Measurements from ENCODE around the gene AHCYL1.

Gene AHCYL1

GRCh38 chr1:109989506-109990301, 5.1 kb downstream of the AHCYL1 start:
- ChIA-PET POLR2A (no interaction called here), CTCF (interaction anchor here (0.8 to 18.3 kb wide), 7 partner anchors 17 to 349 kb away, joined by 3 to 1425 read pairs (median 3); no protein-coding TSS in a partner anchor)
- H3K4me3 ChIP-seq (ENCODE audit: low read depth, low read length), result no peak overlapping the region

GRCh38 chr1:109990302-109990653, 5.7 kb downstream of the AHCYL1 start:
- H3K4me3 ChIP-seq (ENCODE audit: low read depth, low read length), result no peak overlapping the region
- no peak for TF ChIP-seq CTCF (IDR thresholded peaks at IDR 0.05; ENCODE audit: insufficient read depth, low read length, missing control alignments)
- no peak for DNase-seq (ENCODE audit: low read depth, low spot score)
- CTCF ChIA-PET, result interaction anchor here (0.6 to 1.3 kb wide), 6 partner anchors 16 to 216 kb away, joined by 3 to 7 read pairs (median 3); no protein-coding TSS in a partner anchor
- POLR2A ChIA-PET, result no interaction called here

More at GRCh38 chr1:109989506-109990301, 5.1 kb downstream of the AHCYL1 start:
- TF ChIP-seq CTCF (IDR thresholded peaks at IDR 0.05; ENCODE audit: insufficient read depth, low read length, missing control alignments), result no peak
- no peak for DNase-seq (ENCODE audit: low read depth, low spot score)

- DNase-seq (ENCODE audit: low read depth, low spot score), result no peak
- ChIA-PET POLR2A (no interaction called here), CTCF (interaction anchor here (0.7 to 7.9 kb wide), 3 partner anchors 12 to 216 kb away, joined by 3 to 63 read pairs (median 3); no protein-coding TSS in a partner anchor)
- H3K4me3 ChIP-seq (ENCODE audit: low read depth, low read length), result no peak overlapping the region
- TF ChIP-seq CTCF (IDR thresholded peaks at IDR 0.05; ENCODE audit: insufficient read depth, low read length, missing control alignments), result no peak
Measured at GRCh38 chr1:109991400-109991925, 6.9 kb downstream of the AHCYL1 start.

- DNase-seq (ENCODE audit: low read depth, low spot score), result no peak
- ChIA-PET CTCF (interaction anchor here (1.1 to 7.9 kb wide), 4 partner anchors 9 to 353 kb away, joined by 3 to 63 read pairs (median 16); partner anchors contain the start of gene AHCYL1), POLR2A (no interaction called here)
- no peak for TF ChIP-seq CTCF (IDR thresholded peaks at IDR 0.05; ENCODE audit: insufficient read depth, low read length, missing control alignments)
- H3K4me3 ChIP-seq (ENCODE audit: low read depth, low read length), result no peak overlapping the region
Measured at GRCh38 chr1:109993885-109994284, 9.3 kb downstream of the AHCYL1 start.

- CTCF ChIA-PET, result interaction anchor here (3.3 to 7.9 kb wide), 2 partner anchors 10 to 219 kb away, joined by 26 to 63 read pairs; partner anchors contain the start of gene AHCYL1
- POLR2A ChIA-PET, result no interaction called here
- DNase-seq (ENCODE audit: low read depth, low spot score), result no peak
- no peak for TF ChIP-seq CTCF (IDR thresholded peaks at IDR 0.05; ENCODE audit: insufficient read depth, low read length, missing control alignments)
- no peak overlapping the region for H3K4me3 ChIP-seq (ENCODE audit: low read depth, low read length)
Measured at GRCh38 chr1:109994654-109995053, 10.1 kb downstream of the AHCYL1 start.

GRCh38 chr1:109995536-109995935, 11.0 kb downstream of the AHCYL1 start:
- POLR2A ChIA-PET, result no interaction called here
- CTCF ChIA-PET, result interaction anchor here (1.1 to 7.9 kb wide), 5 partner anchors 10 to 463 kb away, joined by 3 to 63 read pairs (median 5); partner anchors contain the start of gene AHCYL1

More at GRCh38 chr1:109995536-109995935, 11.0 kb downstream of the AHCYL1 start:
- no peak for DNase-seq (ENCODE audit: low read depth, low spot score)
- no peak for TF ChIP-seq CTCF (IDR thresholded peaks at IDR 0.05; ENCODE audit: insufficient read depth, low read length, missing control alignments)
- H3K4me3 ChIP-seq (ENCODE audit: low read depth, low read length), result no peak overlapping the region

All from AG04449 (cell line).